Sigmoid colon (tissue), 7 donors: ENCODE measurements around the gene SPC24. TPM values are rescaled to one million over a fixed set of nuclear protein-coding genes. Genes with fewer than 3 reads are reported as not detected.

Experiments used
- DNase-seq: peaks from one replicate; pipeline ENCODE4 v3.0.0-alpha.2; 2019
- H3K27ac ChIP-seq, 4 donors: fragments of 200-600 bp; sonication (generic); one replicate each; pipeline ENCODE4 v1.5.1; 2016 to 2019; ENCODE audit warnings: mild to moderate bottlenecking in 1 of 4
- H3K27me3 ChIP-seq, 3 donors: fragments of 200-600 bp; sonication (generic); one replicate each; pipeline ENCODE4 v1.5.1; 2019; ENCODE audit warnings: mild to moderate bottlenecking in 1 of 3
- H3K36me3 ChIP-seq, 4 donors: fragments of 200-600 bp; sonication (generic); one replicate each; pipeline ENCODE4 v1.5.1; 2016 to 2019
- H3K4me1 ChIP-seq, 4 donors: fragments of 200-600 bp; sonication (generic); one replicate each; pipeline ENCODE4 v1.5.1; 2017 to 2019
- H3K4me3 ChIP-seq, 4 donors: fragments of 200-600 bp; sonication (generic); one replicate each; pipeline ENCODE4 v1.5.1; 2017 to 2019; ENCODE audit warnings: mild to moderate bottlenecking in 2 of 4, moderate library complexity in 1 of 4
- H3K9me3 ChIP-seq, 4 donors: fragments of 200-600 bp in 3 of 4; sonication (generic) in 3 of 4; one replicate each; pipeline versions ENCODE4 v1.5.1 to v1.6.1; 2013 to 2019
- EP300 ChIP-seq, 4 donors: sonication (generic); formaldehyde crosslinking; IDR thresholded peaks; one replicate each; pipeline ENCODE4 v1.6.1; 2017; ENCODE audit warnings: antibody characterized with exemption in 4 of 4
- POLR2A ChIP-seq, 2 donors: fragments of 450-650 bp; IDR thresholded peaks; one replicate each; pipeline ENCODE4 v1.6.1; 2016; ENCODE audit warnings: antibody characterized with exemption in 2 of 2, mild to moderate bottlenecking in 2 of 2, moderate library complexity in 2 of 2
- POLR2AphosphoS5 ChIP-seq, 4 donors: sonication (generic); formaldehyde crosslinking; IDR thresholded peaks; one replicate each; pipeline ENCODE4 v1.6.1; 2017; ENCODE audit warnings: antibody characterized with exemption in 4 of 4
- WGBS, 2 donors: extraction: QIAGEN DNeasy Blood & Tissue Kit; methylation state at CpG; one replicate each; pipeline ENCODE4 v1.1.7; 2013; 5-methylcytosine and 5-hydroxymethylcytosine counted together
- intact Hi-C: fragments of 100-400 bp; cut with DNase I; formaldehyde crosslinking; loops from one replicate; pipeline ENCODE4 v1.15.1; 2023
- polyA plus RNA-seq, 3 donors: library from polyadenylated mRNA; stranded (reverse); fragments of 200-250 nt; gene quantifications; one replicate each; pipeline ENCODE4 v1.2.3, GENCODE V29; 2013
- total RNA-seq, 4 donors: library from RNA; depleted of rRNA; stranded (reverse); fragments of >200 nt; gene quantifications; one replicate each; pipeline ENCODE4 v1.1.0, GENCODE V29; 2016
- TF ChIP-seq, protein P1 (sequence below), 4 experiments: fragments of 450-650 bp in 3 of 4; fragments of 200-600 bp in 1 of 4; IDR thresholded peaks; one replicate each; pipeline ENCODE4 v1.5.1; 2016 to 2019; ENCODE audit warnings: antibody characterized with exemption in 4 of 4, mild to moderate bottlenecking in 3 of 4, moderate library complexity in 2 of 4
- donor health status: healthy with polysubstance abuse.
- donor health status: Bipolar disorder and iron deficiency.
- donor health status: healthy.

The SPC24 gene
- total and polyA plus RNA-seq, 7 donors: 0.99 to 13.0 (median 2.1) TPM

DNA sequence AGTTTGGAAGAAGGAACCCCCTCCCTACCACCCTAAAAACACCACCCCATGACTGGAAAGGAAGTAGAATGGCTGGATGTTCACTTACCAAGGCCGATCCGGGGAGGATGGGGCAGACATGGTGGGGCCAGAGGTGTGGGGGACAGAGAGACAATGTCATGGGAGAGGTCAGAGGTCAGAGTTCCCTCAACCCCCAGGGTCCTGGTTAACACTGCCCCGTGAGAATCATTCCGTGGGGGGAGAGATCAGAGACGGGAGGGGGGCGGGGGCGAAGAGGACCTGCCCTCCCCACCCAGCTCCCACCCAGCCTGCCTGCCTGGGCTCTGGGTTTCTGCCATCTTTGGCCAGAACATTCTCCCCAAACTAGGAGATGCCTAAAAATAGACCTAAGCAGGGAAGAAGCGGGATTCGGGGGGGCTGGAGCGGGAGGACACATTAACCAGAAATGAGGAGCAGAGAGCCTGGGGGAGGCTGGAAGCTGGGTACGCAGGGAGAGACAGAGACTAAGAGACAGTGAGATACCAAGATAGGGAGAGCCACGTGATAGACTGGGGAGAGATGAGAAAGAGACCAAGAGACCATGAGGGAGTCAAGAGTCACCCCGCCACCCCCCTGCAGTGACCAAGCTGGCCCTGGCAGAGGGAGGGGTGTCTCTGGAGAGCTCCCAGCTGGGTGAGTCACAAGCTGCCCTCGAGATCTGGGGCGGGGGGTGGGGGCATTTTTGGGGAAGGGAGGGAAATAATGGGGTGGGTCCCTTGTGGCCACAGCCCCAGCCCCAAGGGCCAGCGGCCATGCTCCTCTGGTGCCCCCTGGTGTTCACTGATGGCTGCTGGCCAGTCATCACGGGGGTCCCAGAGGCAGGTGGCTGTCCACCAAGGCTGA is 47.9 kb upstream of the SPC24 start:
- peak overlapping the region; percentile 91 to 98 (median 94) for H3K27ac ChIP-seq
- H3K27me3 ChIP-seq: no peaks in the 10 kb centered on the region
- 50 to 58% methylated on average over 17 of the region's 17 CpGs for WGBS, 2 donors
- H3K9me3 ChIP-seq: no peaks in the 10 kb centered on the region
- peaks cover 0 to 17% (median 0%) of the 10 kb centered on the region in 4 donors for H3K36me3 ChIP-seq
- intact Hi-C loops: loop anchor here (1.0 to 10.0 kb wide), 3 partner anchors 66 to 259 kb away; no protein-coding TSS in a partner anchor
- TF ChIP-seq POLR2AphosphoS5 (IDR thresholded peaks at IDR 0.05) (peak; percentile 57 to 75 (median 72)), POLR2A (IDR thresholded peaks at IDR 0.05) (no peak), EP300 (IDR thresholded peaks at IDR 0.05) (peak in 3 of 4 donors; percentile 49 to 80 (median 69))
- TF ChIP-seq, protein P1, sequence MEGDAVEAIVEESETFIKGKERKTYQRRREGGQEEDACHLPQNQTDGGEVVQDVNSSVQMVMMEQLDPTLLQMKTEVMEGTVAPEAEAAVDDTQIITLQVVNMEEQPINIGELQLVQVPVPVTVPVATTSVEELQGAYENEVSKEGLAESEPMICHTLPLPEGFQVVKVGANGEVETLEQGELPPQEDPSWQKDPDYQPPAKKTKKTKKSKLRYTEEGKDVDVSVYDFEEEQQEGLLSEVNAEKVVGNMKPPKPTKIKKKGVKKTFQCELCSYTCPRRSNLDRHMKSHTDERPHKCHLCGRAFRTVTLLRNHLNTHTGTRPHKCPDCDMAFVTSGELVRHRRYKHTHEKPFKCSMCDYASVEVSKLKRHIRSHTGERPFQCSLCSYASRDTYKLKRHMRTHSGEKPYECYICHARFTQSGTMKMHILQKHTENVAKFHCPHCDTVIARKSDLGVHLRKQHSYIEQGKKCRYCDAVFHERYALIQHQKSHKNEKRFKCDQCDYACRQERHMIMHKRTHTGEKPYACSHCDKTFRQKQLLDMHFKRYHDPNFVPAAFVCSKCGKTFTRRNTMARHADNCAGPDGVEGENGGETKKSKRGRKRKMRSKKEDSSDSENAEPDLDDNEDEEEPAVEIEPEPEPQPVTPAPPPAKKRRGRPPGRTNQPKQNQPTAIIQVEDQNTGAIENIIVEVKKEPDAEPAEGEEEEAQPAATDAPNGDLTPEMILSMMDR (IDR thresholded peaks at IDR 0.05): peak; percentile 89 to 96 (median 96)
- H3K4me1 ChIP-seq: peaks cover 0 to 56% (median 44%) of the 10 kb centered on the region in 4 donors
- DNase-seq: peak; percentile 97
- peak overlapping the region in 3 of 4 donors; percentile 31 to 45 (median 43) for H3K4me3 ChIP-seq

DNA sequence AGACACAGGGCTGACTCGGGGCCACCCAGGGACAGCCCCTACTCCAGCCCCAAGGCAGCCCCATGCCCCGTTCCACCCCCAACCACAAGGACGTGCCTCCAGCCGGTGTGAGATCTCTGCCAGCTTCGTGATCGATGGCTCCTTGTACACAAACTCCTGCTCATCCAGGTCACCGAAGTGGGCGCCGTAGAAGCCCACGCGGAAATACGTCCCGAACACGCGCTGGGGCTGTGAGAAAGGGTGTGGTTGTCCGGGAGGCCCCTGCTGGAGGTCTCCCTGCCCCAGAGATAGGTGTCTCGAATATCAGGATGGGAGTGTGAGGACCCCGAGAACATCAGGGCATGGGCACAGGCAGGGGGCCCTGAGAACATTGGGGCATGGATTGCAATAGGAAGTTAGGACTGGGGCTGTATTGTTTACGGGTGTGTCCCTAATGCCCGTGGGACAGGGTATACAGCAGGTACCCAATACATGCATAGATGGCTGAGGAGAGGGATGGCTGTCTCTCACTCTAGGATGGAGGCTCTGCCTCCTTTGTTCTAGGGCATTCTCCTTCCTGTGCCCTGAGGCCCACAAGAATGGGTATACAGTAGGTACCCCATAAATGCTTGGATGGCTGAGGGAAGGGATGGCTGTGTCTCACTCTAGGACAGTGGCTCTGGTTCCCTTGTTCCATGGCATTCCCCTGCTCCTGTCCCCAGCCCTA is 47.1 kb upstream of the SPC24 start:
- peak overlapping the region; percentile 91 to 98 (median 94) for H3K27ac ChIP-seq
- DNase-seq: no peak
- peaks cover 0 to 63% (median 51%) of the 10 kb centered on the region in 4 donors for H3K4me1 ChIP-seq
- peak overlapping the region in 1 of 4 donors; percentile 45 for H3K4me3 ChIP-seq
- intact Hi-C loops: loop anchor here (10.0 kb wide), 1 partner anchor 258 kb away; no protein-coding TSS in a partner anchor
- no peaks in the 10 kb centered on the region for H3K9me3 ChIP-seq
- TF ChIP-seq, protein P1 (IDR thresholded peaks at IDR 0.05): no peak
- TF ChIP-seq POLR2A (IDR thresholded peaks at IDR 0.05) (no peak), EP300 (IDR thresholded peaks at IDR 0.05) (no peak), POLR2AphosphoS5 (IDR thresholded peaks at IDR 0.05) (no peak)
- peaks cover 0 to 15% (median 0%) of the 10 kb centered on the region in 4 donors for H3K36me3 ChIP-seq
- WGBS, 2 donors: 86 to 87% methylated on average over 20 of the region's 20 CpGs
- no peaks in the 10 kb centered on the region for H3K27me3 ChIP-seq

DNA sequence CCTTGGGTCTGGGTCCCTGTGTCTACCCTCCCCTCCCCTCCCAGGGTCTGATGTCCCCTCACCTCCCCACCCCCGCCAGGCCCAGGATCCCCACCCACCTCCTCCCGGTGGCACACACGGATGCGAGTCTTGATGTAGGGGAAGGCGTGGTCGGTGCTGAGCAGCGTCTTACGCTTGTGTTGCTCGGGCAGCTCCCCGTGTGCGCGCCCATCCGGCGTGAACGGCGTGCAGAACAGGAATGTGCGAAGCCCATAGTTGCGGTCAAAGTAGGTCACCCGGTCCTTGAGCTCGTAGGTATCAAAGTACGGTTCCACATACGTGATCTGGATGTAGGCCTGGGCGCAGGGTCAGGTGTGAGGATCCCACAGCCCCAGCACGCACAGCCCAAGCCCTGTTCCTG is 46.2 kb upstream of the SPC24 start:
- Histone ChIP-seq H3K4me1 (peaks cover 0 to 63% (median 51%) of the 10 kb centered on the region in 4 donors), H3K27ac (peak overlapping the region; percentile 91 to 98 (median 94)), H3K4me3 (no peak overlapping the region), H3K9me3 (no peaks in the 10 kb centered on the region), H3K36me3 (peaks cover 0 to 15% (median 0%) of the 10 kb centered on the region in 4 donors), H3K27me3 (no peaks in the 10 kb centered on the region)
- no peak for TF ChIP-seq POLR2A (IDR thresholded peaks at IDR 0.05)
- no peak for DNase-seq
- WGBS, 2 donors: 93 to 95% methylated on average over 24 of the region's 24 CpGs
- intact Hi-C loops: loop anchor here (10.0 kb wide), 1 partner anchor 257 kb away; no protein-coding TSS in a partner anchor

DNA sequence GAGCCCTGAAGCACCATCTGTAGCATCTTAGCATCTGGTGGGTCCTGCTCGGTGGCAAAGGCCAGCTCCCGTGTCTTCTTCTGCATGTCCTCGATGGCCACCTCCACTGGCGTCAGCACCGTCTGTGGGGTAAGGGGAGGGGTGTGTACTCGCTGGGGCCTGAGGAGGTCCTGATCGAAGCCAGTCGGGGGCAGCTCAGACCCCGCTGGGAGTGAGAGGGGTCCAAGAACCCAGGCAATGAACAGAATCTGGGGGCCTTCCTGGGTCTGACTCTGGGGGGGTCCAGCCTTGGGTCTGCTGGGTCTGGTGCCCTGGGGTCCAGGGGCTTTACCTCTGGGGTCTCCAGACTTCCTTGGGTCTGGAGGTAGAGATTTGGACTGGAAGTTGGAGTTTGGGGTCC is 45.3 kb upstream of the SPC24 start:
- Histone ChIP-seq H3K27me3 (no peaks in the 10 kb centered on the region), H3K27ac (peak overlapping the region; percentile 91 to 98 (median 94)), H3K4me3 (no peak overlapping the region), H3K9me3 (no peaks in the 10 kb centered on the region), H3K36me3 (peaks cover 0 to 9% (median 0%) of the 10 kb centered on the region in 4 donors), H3K4me1 (peaks cover 0 to 63% (median 54%) of the 10 kb centered on the region in 4 donors)
- intact Hi-C loops: loop anchor here (10.0 kb wide), 1 partner anchor 256 kb away; no protein-coding TSS in a partner anchor
- TF ChIP-seq, protein P1 (IDR thresholded peaks at IDR 0.05): no peak
- TF ChIP-seq POLR2AphosphoS5 (IDR thresholded peaks at IDR 0.05) (no peak), EP300 (IDR thresholded peaks at IDR 0.05) (no peak), POLR2A (IDR thresholded peaks at IDR 0.05) (no peak)
- no peak for DNase-seq
- 90 to 93% methylated on average over 9 of the region's 9 CpGs for WGBS, 2 donors
